GM18907 (cell line): ENCODE results near the gene CACHD1.
"Not testable (repeated sequence)": the region's sequence is repeated elsewhere in the genome, so short reads cannot be mapped to it uniquely, and the experiment has no call there.

Source experiments
- ATAC-seq: cut with Tn5 transposase; IDR thresholded peaks from one replicate; pipeline ENCODE4 v1.9.1; 2021; ENCODE audit warnings: mild to moderate bottlenecking, moderate library complexity; ENCODE audit not compliant: unreplicated experiment

CACHD1 gene

GRCh38 chr1:64581135-64581842 lies 111.4 kb downstream of the CACHD1 start:
- no peak for ATAC-seq

DNA sequence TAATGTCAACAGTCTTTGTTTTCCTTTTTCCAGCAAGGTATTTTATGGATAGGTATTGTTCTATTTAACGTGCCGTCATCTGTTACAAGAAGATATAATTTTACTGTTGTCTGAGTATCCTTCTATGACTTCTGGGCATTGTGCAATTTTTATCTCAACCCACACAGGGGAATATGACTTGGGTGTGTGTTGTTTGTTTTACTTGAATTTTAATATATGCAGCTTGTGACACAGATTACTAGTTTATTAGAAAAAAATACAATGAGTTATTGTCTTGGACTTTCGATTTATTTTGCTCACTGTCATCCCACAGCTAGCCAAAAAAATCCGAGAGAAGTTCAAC lies 111.9 kb downstream of the CACHD1 start:
- no peak for ATAC-seq

DNA sequence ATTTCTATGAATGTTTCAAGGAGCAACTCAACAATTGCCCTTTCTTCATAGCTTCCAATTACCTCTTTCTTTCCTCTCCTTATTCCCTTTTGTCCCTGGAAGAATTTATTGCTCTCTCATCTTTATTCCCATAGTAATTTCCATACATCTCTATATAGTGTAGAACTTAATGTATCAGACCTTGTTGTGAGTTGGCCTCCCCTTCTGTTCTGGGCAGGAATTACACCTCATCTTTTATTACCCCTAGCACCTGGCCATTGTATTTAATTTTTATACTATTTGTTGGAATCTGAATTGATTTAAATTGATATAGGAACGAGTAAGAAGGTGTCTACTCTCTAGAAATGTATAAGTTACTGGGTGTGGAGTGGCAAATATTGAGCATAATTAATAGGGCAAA lies 114.5 kb downstream of the CACHD1 start:
- ATAC-seq, result no peak

- no peak for ATAC-seq
These were observed 118.9 kb downstream of the CACHD1 start for GRCh38 chr1:64588876-64589275.

- no peak for ATAC-seq
These were observed 120.4 kb downstream of the CACHD1 start for GRCh38 chr1:64590316-64590715.

DNA sequence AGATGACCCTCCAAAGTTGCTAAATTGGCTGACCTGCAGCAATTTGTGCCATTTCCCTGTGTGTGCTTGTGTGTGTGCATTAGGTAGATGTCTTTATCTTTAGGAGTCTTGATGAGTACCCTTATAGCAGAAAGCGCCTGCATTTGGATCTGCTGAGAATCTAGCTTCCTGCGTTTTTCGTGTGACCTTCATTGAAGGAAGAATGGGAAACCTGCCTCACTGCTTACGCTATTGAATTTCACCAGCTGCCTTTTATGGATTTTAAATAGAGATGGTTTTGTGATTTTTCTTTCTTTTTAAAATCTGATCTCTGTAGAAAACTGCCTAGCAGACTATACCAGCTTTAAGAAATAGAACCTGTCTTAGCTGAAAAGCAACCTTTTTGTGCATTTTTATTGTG lies 124.5 kb downstream of the CACHD1 start:
- ATAC-seq, result no peak

GRCh38 chr1:64595871-64596515 lies 126.1 kb downstream of the CACHD1 start:
- ATAC-seq, result no peak

GRCh38 chr1:64597113-64597512 lies 127.2 kb downstream of the CACHD1 start:
- ATAC-seq, result no peak

- ATAC-seq, result no peak
These were observed 128.2 kb downstream of the CACHD1 start for GRCh38 chr1:64598100-64598571.

DNA sequence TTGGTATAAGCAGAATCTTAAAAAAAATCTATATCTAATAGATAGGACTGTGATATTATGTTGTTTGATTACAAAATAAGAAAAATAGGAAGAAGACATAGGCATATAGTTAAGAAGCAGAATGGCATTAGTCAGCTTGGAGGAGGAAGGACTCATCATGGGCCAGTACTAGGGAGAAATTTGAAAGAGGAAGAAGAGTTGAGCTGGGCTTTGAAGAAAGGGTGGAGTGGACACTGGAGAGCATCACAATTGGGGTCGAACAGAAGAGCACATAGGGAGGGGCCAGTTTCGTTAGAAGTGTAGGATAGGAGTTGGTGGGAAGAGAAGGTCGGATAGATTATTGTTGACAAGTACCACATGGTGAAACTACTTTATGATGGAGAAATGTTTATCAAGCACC lies 129.3 kb downstream of the CACHD1 start:
- ATAC-seq, result no peak

GRCh38 chr1:64601207-64601606 lies 131.3 kb downstream of the CACHD1 start:
- no peak for ATAC-seq

DNA sequence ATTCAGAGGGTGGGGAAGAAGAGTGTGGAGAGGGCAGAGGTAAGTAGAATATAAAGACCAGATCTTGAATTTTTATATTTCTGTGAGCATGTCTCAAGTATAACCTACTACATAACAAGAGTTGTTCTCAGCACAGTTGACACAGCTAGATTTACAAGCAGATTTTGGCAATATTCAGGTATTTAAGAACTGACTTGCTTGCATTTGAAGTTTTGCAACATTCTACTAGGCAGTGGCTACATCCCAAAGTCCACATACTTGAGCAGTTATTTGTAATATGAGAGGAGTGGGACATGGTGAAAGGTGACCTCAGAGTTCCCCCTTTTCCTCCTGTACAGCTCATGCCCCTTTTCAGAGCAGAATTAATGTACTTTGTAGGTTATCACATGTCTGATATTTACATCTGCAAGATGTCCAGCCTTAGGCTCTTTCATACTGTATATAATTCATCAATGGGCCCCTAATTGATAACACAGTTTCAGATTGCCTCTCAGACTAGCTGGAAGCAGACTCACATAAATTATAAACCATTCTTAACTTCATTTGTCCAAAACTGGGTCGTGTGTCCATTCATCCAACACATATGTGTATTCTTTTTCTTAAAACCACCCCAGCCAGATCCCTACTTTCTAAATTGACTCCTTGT lies 138.2 kb downstream of the CACHD1 start:
- ATAC-seq, result no peak

- ATAC-seq, result no peak
These were observed 138.7 kb downstream of the CACHD1 start for GRCh38 chr1:64608651-64609048.

DNA sequence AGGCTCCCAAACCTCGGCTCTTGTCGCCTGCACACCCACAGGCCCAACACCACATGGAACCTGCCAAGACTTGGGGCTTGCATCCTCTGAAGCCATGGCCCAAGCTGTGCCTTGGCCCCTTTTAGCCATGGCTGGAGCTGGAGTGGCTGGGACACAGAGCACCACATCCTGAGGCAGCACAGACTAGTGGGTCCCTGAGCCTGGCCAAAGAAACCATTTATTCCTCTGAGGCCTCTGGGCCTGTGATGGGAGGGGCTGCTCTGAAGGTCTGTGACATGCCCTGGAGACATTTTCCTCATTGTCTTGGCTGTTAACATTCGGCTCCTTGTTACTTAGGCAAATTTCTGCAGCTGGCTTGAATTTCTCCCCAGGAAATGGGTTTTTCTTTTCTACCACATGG lies 141.0 kb downstream of the CACHD1 start:
- ATAC-seq, result not testable (repeated sequence)

- ATAC-seq, result no peak
These were observed 146.1 kb downstream of the CACHD1 start for GRCh38 chr1:64616039-64616438.

DNA sequence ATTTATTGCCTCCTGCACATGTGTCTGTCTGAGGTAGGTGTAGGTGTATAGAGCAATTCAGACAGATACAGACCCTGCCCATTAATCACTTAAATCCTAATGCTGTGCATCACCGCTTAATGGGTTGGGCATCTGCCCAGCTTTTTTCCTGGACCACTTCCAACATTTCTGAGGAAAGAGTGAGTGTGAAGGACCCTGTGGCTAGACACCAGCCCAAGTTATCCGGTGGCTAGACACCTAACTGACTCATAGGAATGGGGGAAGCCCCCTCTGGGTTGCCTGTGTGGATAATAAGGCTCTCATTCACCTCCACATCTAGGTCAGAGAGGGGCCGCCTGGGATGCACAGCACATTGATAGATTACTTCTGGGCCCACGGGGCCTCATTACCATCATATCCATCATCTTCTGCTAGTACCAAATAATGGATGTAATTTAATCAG lies 153.8 kb downstream of the CACHD1 start:
- ATAC-seq, result no peak

DNA sequence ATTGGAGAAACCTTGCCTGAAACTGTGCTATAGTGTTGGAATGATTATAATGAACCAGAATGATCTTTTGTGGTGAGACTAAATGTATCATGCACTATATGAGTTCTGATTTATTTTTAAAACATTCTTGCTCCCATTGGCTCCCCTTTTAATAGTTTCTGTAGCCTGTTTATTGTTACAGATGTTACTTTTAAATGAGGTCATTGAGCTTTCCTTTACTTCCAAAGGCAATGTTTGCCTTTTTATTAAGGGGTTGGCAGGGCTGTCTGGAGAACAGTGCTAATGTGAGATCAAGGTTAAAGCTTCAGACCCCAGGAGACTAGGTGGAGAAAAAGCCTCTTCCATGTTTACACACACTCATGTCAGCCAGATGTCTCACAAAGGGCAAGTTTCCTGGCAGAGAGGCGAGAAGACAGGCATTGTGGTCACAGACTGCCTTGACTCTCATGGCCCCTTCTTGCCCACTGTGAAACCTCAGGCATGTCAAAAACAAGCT lies 154.3 kb downstream of the CACHD1 start:
- ATAC-seq, result no peak

- no peak for ATAC-seq
These were observed 154.9 kb downstream of the CACHD1 start for GRCh38 chr1:64624808-64625207.

DNA sequence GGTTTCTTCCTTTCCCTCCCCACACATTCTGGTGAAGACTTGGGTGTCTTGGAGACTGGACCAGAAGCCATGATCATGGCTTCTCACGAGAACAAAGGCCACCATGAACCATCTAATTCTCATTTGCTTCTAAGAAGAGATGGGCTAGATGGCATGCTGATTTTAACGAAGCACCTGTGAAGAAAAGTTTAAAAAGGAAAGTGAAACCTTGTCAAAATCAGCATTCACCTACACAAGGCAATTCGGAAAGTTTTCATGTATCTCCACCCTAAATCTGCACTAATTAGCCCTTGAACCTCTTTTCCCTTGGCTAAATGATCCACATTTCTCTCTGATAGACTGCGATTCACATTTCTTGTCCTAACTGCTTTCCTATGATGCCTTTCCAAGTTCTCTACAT lies 160.7 kb downstream of the CACHD1 start:
- no peak for ATAC-seq

DNA sequence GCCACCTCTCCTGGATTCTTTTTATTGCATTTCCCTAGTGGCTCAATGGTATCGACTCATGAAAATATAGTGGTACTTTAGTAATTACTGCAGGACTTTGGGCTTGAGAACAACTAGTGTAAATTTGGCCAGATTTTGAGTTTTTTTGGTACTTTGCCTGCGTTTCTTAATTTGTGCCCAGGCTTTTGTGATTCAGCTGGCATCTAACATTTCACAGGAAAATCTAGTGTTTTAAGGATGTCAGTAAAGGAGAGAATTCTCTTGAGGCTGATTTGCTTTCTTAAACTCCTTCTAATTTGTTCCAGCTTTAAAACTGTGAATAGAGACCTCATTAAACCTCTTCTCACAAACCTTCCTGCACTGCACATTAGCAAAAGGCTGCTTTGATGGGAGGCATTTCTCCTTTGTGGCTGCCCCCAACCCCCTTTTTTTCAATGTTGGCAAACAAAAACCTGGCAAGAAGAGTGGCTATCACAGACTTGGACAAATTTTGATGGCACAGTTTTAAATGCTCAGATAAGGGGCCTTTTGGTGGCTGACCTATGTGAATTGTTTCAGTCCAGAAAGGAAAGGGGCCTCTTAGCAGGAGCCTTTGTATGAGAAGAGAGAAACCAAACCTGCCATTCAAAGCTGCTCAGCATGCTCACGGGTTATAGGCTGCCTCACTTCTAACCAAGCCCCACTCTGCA lies 161.6 kb downstream of the CACHD1 start:
- ATAC-seq, result no peak

DNA sequence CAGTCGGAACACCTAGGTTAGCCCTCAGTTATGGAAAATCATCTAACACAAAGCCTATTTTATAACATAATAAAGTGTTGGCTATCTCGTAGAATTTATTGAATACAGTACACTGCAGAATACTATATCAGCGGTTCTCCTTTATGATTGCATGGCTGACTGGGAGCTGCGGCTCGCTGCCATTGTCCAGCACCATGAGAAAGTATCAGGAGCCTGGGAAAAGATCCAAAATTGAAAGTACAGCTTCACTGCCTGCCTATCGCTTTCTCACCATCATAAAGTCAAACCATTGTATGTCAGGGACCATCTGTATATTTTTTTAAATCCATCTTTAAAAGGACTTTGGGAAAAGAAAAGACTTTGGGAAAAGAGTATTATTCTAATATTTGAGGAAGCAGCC lies 163.0 kb downstream of the CACHD1 start:
- no peak for ATAC-seq
